HCT116 (cell line): ENCODE data around the gene BABAM2.

Experiments used
- CTCF ChIP-seq, 3 experiments: fragments of 200-600 bp in 1 of 3; sonication (generic) in 1 of 3; IDR thresholded peaks in 2 of 3; conservative IDR thresholded peaks in 1 of 3; 2 replicates each; pipeline ENCODE4 v1.5.1; 2012 to 2017; ENCODE audit warnings: low read depth in 2 of 3, low read length in 2 of 3, antibody characterized with exemption in 1 of 3, borderline replicate concordance in 1 of 3, control low read depth in 1 of 3, mild to moderate bottlenecking in 1 of 3, mixed read lengths in 1 of 3, mixed run types in 1 of 3, moderate library complexity in 1 of 3; ENCODE audit not compliant: insufficient read depth in 1 of 3
- EGR1 ChIP-seq: IDR thresholded peaks from 2 replicates; pipeline ENCODE4 v1.6.1; 2012; ENCODE audit warnings: low read depth
- POLR2AphosphoS5 ChIP-seq: IDR thresholded peaks from 2 replicates; pipeline ENCODE4 v1.6.1; 2011; ENCODE audit warnings: mild to moderate bottlenecking, low read depth, low read length, moderate library complexity

- no peak for TF ChIP-seq EGR1
- no peak for TF ChIP-seq POLR2AphosphoS5
- no peak for TF ChIP-seq CTCF (IDR thresholded peaks at IDR 0.05 in 2 of 3, conservative IDR thresholded peaks at IDR 0.05 in 1 of 3; ENCODE audit: borderline replicate concordance in 1 of 3, insufficient read depth in 1 of 3, low read depth in 2 of 3, low read length in 2 of 3)
These were observed 357.2 kb downstream of the BABAM2 start for GRCh38 chr2:28247734-28248133.
